Measurements from ENCODE around the gene HLA-A. TPM values are rescaled to one million over a fixed set of nuclear protein-coding genes. Genes with fewer than 3 reads are reported as not detected.

The HLA-A gene
- polyA plus RNA-seq, 1 donor (not counting 4 experiments of a cell fraction or from before 2014, with no cell fraction given) = 401 TPM

- Histone ChIP-seq H3K4me3 (ENCODE audit: control insufficient read depth in 2 of 3, extremely low read depth in 1 of 3, insufficient read depth in 2 of 3, low read depth in 1 of 3, low read length in 3 of 3) (peak overlapping the region in 1 of 3 experiments; percentile 55), H3K79me2 (ENCODE audit: control insufficient read depth, insufficient read depth, low read length) (no peaks in the 10 kb centered on the region), H2AFZ (ENCODE audit: control insufficient read depth, low read length) (peak overlapping the region; percentile 6), H3K36me3 (ENCODE audit: control insufficient read depth in 2 of 2, extremely low read depth in 1 of 2, insufficient read depth in 2 of 2, low read length in 2 of 2) (no peaks in the 10 kb centered on the region), H3K27ac (ENCODE audit: control insufficient read depth, insufficient read depth, low read length) (peak overlapping the region; percentile 14), H3K27me3 (ENCODE audit: control insufficient read depth, extremely low read depth, insufficient read depth, low read length) (no peaks in the 10 kb centered on the region), H4K20me1 (ENCODE audit: control insufficient read depth, extremely low read depth, insufficient read depth, low read length) (no peaks in the 10 kb centered on the region), H3K9me1 (ENCODE audit: control insufficient read depth, extremely low read depth, insufficient read depth, low read length) (no peaks in the 10 kb centered on the region), H3K4me2 (ENCODE audit: control insufficient read depth, extremely low read depth, insufficient read depth, low read depth, low read length) (peak overlapping the region; percentile 74), H3K9ac (ENCODE audit: control insufficient read depth, extremely low read depth, insufficient read depth, low read length) (no peak overlapping the region), H3K4me1 (ENCODE audit: control insufficient read depth, extremely low read depth, insufficient read depth, low read length) (peaks cover 43% of the 10 kb centered on the region), H3K9me3 (ENCODE audit: control insufficient read depth, low read depth, low read length) (no peaks in the 10 kb centered on the region)
- DNase-seq (ENCODE audit: low read depth, low spot score) (no peak), FAIRE-seq (peak; percentile 86)
- dilution Hi-C loops (cut with MboI; ENCODE audit: extremely low pct_ligation_motif_present, low sequenced_read_pairs) = no loop called here
- TF ChIP-seq CTCF (optimal IDR thresholded peaks at IDR 0.05 in 1 of 3, IDR thresholded peaks at IDR 0.05 in 1 of 3, conservative IDR thresholded peaks at IDR 0.05 in 1 of 3; ENCODE audit: extremely low read depth in 1 of 3, insufficient read depth in 2 of 3, low read length in 3 of 3) (peak in 1 of 3 experiments; percentile 19), EZH2 (IDR thresholded peaks at IDR 0.05; ENCODE audit: low read length) (no peak)
Observed at GRCh38 chr6:29967379-29968010, 25.2 kb downstream of the HLA-A start.

- dilution Hi-C loops (cut with MboI; ENCODE audit: extremely low pct_ligation_motif_present, low sequenced_read_pairs) = no loop called here
- Histone ChIP-seq H3K9ac (ENCODE audit: control insufficient read depth, extremely low read depth, insufficient read depth, low read length) (no peak overlapping the region), H3K79me2 (ENCODE audit: control insufficient read depth, insufficient read depth, low read length) (no peaks in the 10 kb centered on the region), H3K4me1 (ENCODE audit: control insufficient read depth, extremely low read depth, insufficient read depth, low read length) (peaks cover 43% of the 10 kb centered on the region), H3K27me3 (ENCODE audit: control insufficient read depth, extremely low read depth, insufficient read depth, low read length) (no peaks in the 10 kb centered on the region), H3K27ac (ENCODE audit: control insufficient read depth, insufficient read depth, low read length) (peak overlapping the region; percentile 14), H3K4me2 (ENCODE audit: control insufficient read depth, extremely low read depth, insufficient read depth, low read depth, low read length) (peak overlapping the region; percentile 74), H3K36me3 (ENCODE audit: control insufficient read depth in 2 of 2, extremely low read depth in 1 of 2, insufficient read depth in 2 of 2, low read length in 2 of 2) (no peaks in the 10 kb centered on the region), H2AFZ (ENCODE audit: control insufficient read depth, low read length) (no peak overlapping the region), H4K20me1 (ENCODE audit: control insufficient read depth, extremely low read depth, insufficient read depth, low read length) (no peaks in the 10 kb centered on the region), H3K9me3 (ENCODE audit: control insufficient read depth, low read depth, low read length) (no peaks in the 10 kb centered on the region), H3K4me3 (ENCODE audit: control insufficient read depth in 2 of 3, extremely low read depth in 1 of 3, insufficient read depth in 2 of 3, low read depth in 1 of 3, low read length in 3 of 3) (peak overlapping the region in 1 of 3 experiments; percentile 55), H3K9me1 (ENCODE audit: control insufficient read depth, extremely low read depth, insufficient read depth, low read length) (no peaks in the 10 kb centered on the region)
- peak; percentile 73 for DNase-seq (ENCODE audit: low read depth, low spot score)
- peak; percentile 92 for FAIRE-seq
- TF ChIP-seq CTCF (optimal IDR thresholded peaks at IDR 0.05 in 1 of 3, IDR thresholded peaks at IDR 0.05 in 1 of 3, conservative IDR thresholded peaks at IDR 0.05 in 1 of 3; ENCODE audit: extremely low read depth in 1 of 3, insufficient read depth in 2 of 3, low read length in 3 of 3) (no peak), EZH2 (IDR thresholded peaks at IDR 0.05; ENCODE audit: low read length) (no peak)
Observed at GRCh38 chr6:29968130-29968529, 25.8 kb downstream of the HLA-A start.

All from keratinocyte (primary cell).